Adrenal gland (tissue), 12 donors: ENCODE results near the gene ASB18. TPM values are rescaled to one million over a fixed set of nuclear protein-coding genes. Genes with fewer than 3 reads are reported as not detected.

Source experiments
- DNase-seq, 7 donors: peaks; one replicate each; pipeline ENCODE4 v3.0.0-alpha.2; 2019 to 2020
- H3K27ac ChIP-seq, 5 donors: fragments of 200-600 bp; sonication (generic) in 4 of 5; 1 replicate in 3 of 5; 2 replicates in 2 of 5; pipeline versions ENCODE4 v1.5.1 to v1.8.0; 2016 to 2020; ENCODE audit warnings: mild to moderate bottlenecking in 1 of 5
- H3K27me3 ChIP-seq: fragments of 200-600 bp; 2 replicates; pipeline ENCODE4 v1.8.0; 2021
- H3K36me3 ChIP-seq, 2 donors: fragments of 200-600 bp; replicated peaks in 1 of 2; 1 replicate in 1 of 2; 2 replicates in 1 of 2; pipeline versions ENCODE4 v1.5.1 to v1.8.0; 2018 to 2022
- H3K4me1 ChIP-seq, 2 donors: fragments of 200-600 bp; replicated peaks in 1 of 2; 1 replicate in 1 of 2; 2 replicates in 1 of 2; pipeline versions ENCODE4 v1.5.1 to v1.8.0; 2018 to 2021
- H3K4me3 ChIP-seq, 4 donors: fragments of 200-600 bp; sonication (generic) in 3 of 4; one replicate each; pipeline ENCODE4 v1.5.1; 2016 to 2018
- H3K9me3 ChIP-seq, 3 donors: fragments of 200-600 bp; sonication (generic) in 1 of 3; replicated peaks in 1 of 3; 1 replicate in 2 of 3; 2 replicates in 1 of 3; pipeline versions ENCODE4 v1.5.1 to v1.8.0; 2016 to 2021
- CTCF ChIP-seq, 6 experiments: fragments of 450-650 bp in 4 of 6; fragments of 200-600 bp in 2 of 6; sonication (generic) in 1 of 6; IDR thresholded peaks; 1 replicate in 5 of 6; 2 replicates in 1 of 6; pipeline versions ENCODE4 v1.5.1 to v1.8.0; 2016 to 2021; ENCODE audit warnings: antibody characterized with exemption in 6 of 6, mild to moderate bottlenecking in 2 of 6, moderate library complexity in 1 of 6
- POLR2A ChIP-seq, 2 donors: fragments of 450-650 bp; IDR thresholded peaks; one replicate each; pipeline ENCODE4 v1.6.1; 2017; ENCODE audit warnings: antibody characterized with exemption in 2 of 2, mild to moderate bottlenecking in 2 of 2, moderate library complexity in 1 of 2
- WGBS, 4 donors: extraction: QIAGEN DNeasy Blood & Tissue Kit in 2 of 4; methylation state at CpG; one replicate each; pipeline versions ENCODE4 v1.1.5 to v1.1.7; 2013 to 2017; 5-methylcytosine and 5-hydroxymethylcytosine counted together
- intact Hi-C, 2 donors: fragments of 100-400 bp; cut with DNase I; formaldehyde crosslinking; loops; one replicate each; pipeline versions ENCODE4 v1.14.1 to v1.15.0; 2022 to 2023
- polyA plus RNA-seq, 3 donors: library from polyadenylated mRNA; stranded (reverse); fragments of 200-250 nt in 2 of 3; fragments of 350-450 nt in 1 of 3; fragmentation: Illumina TruSeq in 1 of 3; extraction: RNeasy Lipid Tissue Mini Kit (QIAGEN cat#74804) in 1 of 3; gene quantifications; one replicate each; pipeline ENCODE4 v1.2.3, GENCODE V29; 2013 to 2014
- total RNA-seq, 9 donors: library from RNA; depleted of rRNA in 4 of 9; stranded (reverse); fragments of >200 nt in 4 of 9; fragments of 120-200 nt in 1 of 9; fragmentation: NEBNext Ultra II Directional in 1 of 9; extraction: Animal tissue kit (Norgen Biotek cat#: 25700) in 1 of 9; gene quantifications; one replicate each; pipeline versions ENCODE4 v1.1.0 to v1.2.4, GENCODE V29; 2013 to 2023
- donor health status: healthy with polysubstance abuse.
- donor health status: Bipolar disorder and iron deficiency.
- donor health status: DM: yes; HTN: yes; CAD: no.
- donor health status: DM: no; HTN: no; CAD: no.
- donor health status: DM: no; HTN: no; CAD: no.
- donor health status: DM: yes; HTN: yes; CAD: no.

The ASB18 gene
- total and polyA plus RNA-seq, 12 donors, result not detected

- Histone ChIP-seq H3K4me3 (no peak overlapping the region), H3K36me3 (no peaks in the 10 kb centered on the region), H3K27me3 (peaks cover 81% of the 10 kb centered on the region), H3K4me1 (peaks cover 4 to 29% of the 10 kb centered on the region in 2 donors), H3K27ac (no peak overlapping the region), H3K9me3 (no peaks in the 10 kb centered on the region)
- intact Hi-C loops, result no loop called here
- DNase-seq, result no peak
- TF ChIP-seq CTCF (IDR thresholded peaks at IDR 0.05) (no peak), POLR2A (IDR thresholded peaks at IDR 0.05) (no peak)
- WGBS, 4 donors, result 47 to 63% (median 60%) methylated on average over 12 to 16 of the region's 16 CpGs
Measured at GRCh38 chr2:236162031-236162845, 102.0 kb downstream of the ASB18 start.

GRCh38 chr2:236161531-236161930, 102.7 kb downstream of the ASB18 start:
- H3K27me3 ChIP-seq, result peaks cover 74% of the 10 kb centered on the region
- peaks cover 0 to 22% of the 10 kb centered on the region in 2 donors for H3K4me1 ChIP-seq
- no peak for DNase-seq
- H3K36me3 ChIP-seq, result no peaks in the 10 kb centered on the region
- intact Hi-C loops, result no loop called here
- no peak overlapping the region for H3K27ac ChIP-seq
- 81 to 84% (median 83%) methylated on average over 10 to 12 of the region's 12 CpGs for WGBS, 4 donors
- no peak overlapping the region for H3K4me3 ChIP-seq
- H3K9me3 ChIP-seq, result no peaks in the 10 kb centered on the region
- no peak for TF ChIP-seq CTCF (IDR thresholded peaks at IDR 0.05)
- no peak for TF ChIP-seq POLR2A (IDR thresholded peaks at IDR 0.05)

GRCh38 chr2:236161082-236161462, 103.1 kb downstream of the ASB18 start:
- intact Hi-C loops, result no loop called here
- H3K4me1 ChIP-seq, result peaks cover 0 to 18% of the 10 kb centered on the region in 2 donors
- no peaks in the 10 kb centered on the region for H3K9me3 ChIP-seq
- no peak overlapping the region for H3K4me3 ChIP-seq
- DNase-seq, result no peak
- peaks cover 69% of the 10 kb centered on the region for H3K27me3 ChIP-seq
- H3K36me3 ChIP-seq, result no peaks in the 10 kb centered on the region
- no peak overlapping the region for H3K27ac ChIP-seq
- no peak for TF ChIP-seq POLR2A (IDR thresholded peaks at IDR 0.05)
- no peak for TF ChIP-seq CTCF (IDR thresholded peaks at IDR 0.05)
- 57 to 69% (median 64%) methylated on average over 11 to 15 of the region's 15 CpGs for WGBS, 4 donors

- H3K27me3 ChIP-seq, result peaks cover 64% of the 10 kb centered on the region
Measured at GRCh38 chr2:236160366-236161081, 103.7 kb downstream of the ASB18 start.

More at GRCh38 chr2:236160366-236161081, 103.7 kb downstream of the ASB18 start:
- TF ChIP-seq POLR2A (IDR thresholded peaks at IDR 0.05) (no peak), CTCF (IDR thresholded peaks at IDR 0.05) (no peak)
- Histone ChIP-seq H3K27ac (no peak overlapping the region), H3K9me3 (no peaks in the 10 kb centered on the region), H3K4me1 (peaks cover 0 to 15% of the 10 kb centered on the region in 2 donors), H3K36me3 (no peaks in the 10 kb centered on the region), H3K4me3 (no peak overlapping the region)
- WGBS, 4 donors, result 32 to 45% (median 42%) methylated on average over 16 to 22 of the region's 22 CpGs
- DNase-seq, result no peak
- intact Hi-C loops, result no loop called here
